ENCODE results near the gene BCAS3. TPM values are rescaled to one million over a fixed set of nuclear protein-coding genes. Genes with fewer than 3 reads are reported as not detected.

Gene BCAS3
- total and polyA plus RNA-seq, 12 donors, result 6.1 to 21.8 (median 17.2) TPM

GRCh38 chr17:61247439-61247838 is 569.8 kb downstream of the BCAS3 start:
- no peak for TF ChIP-seq CTCF (IDR thresholded peaks at IDR 0.05)
- intact Hi-C loops (cut with DNase I), result loop anchor here in 1 of 10 donors (5.0 kb wide), 1 partner anchor 40 kb away; no protein-coding TSS in a partner anchor
- no peaks in the 10 kb centered on the region for H3K9me3 ChIP-seq
- H3K27me3 ChIP-seq, result no peaks in the 10 kb centered on the region
- H3K36me3 ChIP-seq, result no peaks in the 10 kb centered on the region
- peak overlapping the region in 8 of 10 donors; percentile 31 to 86 (median 72) for H3K27ac ChIP-seq
- H3K4me3 ChIP-seq, result no peak overlapping the region
- DNase-seq (peak in 1 of 2 donors; percentile 38), ATAC-seq (peak in 2 of 8 donors; percentile 13 to 34)
- WGBS, 2 donors, result 75 to 81% methylated on average over 3 of the region's 3 CpGs
- peaks cover 0 to 54% (median 37%) of the 10 kb centered on the region in 9 donors for H3K4me1 ChIP-seq

GRCh38 chr17:61248399-61248798 is 570.7 kb downstream of the BCAS3 start:
- intact Hi-C loops (cut with DNase I), result loop anchor here in 1 of 10 donors (5.0 kb wide), 1 partner anchor 41 kb away; no protein-coding TSS in a partner anchor
- Histone ChIP-seq H3K27me3 (no peaks in the 10 kb centered on the region), H3K27ac (peak overlapping the region in 9 of 10 donors; percentile 0 to 86 (median 70)), H3K4me1 (peaks cover 5 to 64% (median 46%) of the 10 kb centered on the region in 9 donors), H3K9me3 (no peaks in the 10 kb centered on the region), H3K4me3 (no peak overlapping the region), H3K36me3 (no peaks in the 10 kb centered on the region)
- 65 to 88% methylated on average over 2 of the region's 2 CpGs for WGBS, 2 donors
- ATAC-seq, result peak in 3 of 8 donors; percentile 30 to 37 (median 33)
- no peak for DNase-seq
- no peak for TF ChIP-seq CTCF (IDR thresholded peaks at IDR 0.05)

- no peaks in the 10 kb centered on the region for H3K36me3 ChIP-seq
- ATAC-seq (no peak), DNase-seq (no peak)
- WGBS, 2 donors, result 86 to 92% methylated on average over 4 of the region's 4 CpGs
- intact Hi-C loops (cut with DNase I), result loop anchor here in 6 of 10 donors (5.0 to 10.0 kb wide), 9 partner anchors 32 to 148 kb away; partner anchors contain the start of gene TBX2 (in 4 of the 6)
- no peak overlapping the region for H3K4me3 ChIP-seq
- TF ChIP-seq CTCF (IDR thresholded peaks at IDR 0.05), result no peak
- peaks cover 5 to 71% (median 46%) of the 10 kb centered on the region in 9 donors for H3K4me1 ChIP-seq
- H3K9me3 ChIP-seq, result no peaks in the 10 kb centered on the region
- H3K27ac ChIP-seq, result peak overlapping the region in 9 of 10 donors; percentile 12 to 86 (median 73)
- no peaks in the 10 kb centered on the region for H3K27me3 ChIP-seq
Measured at GRCh38 chr17:61249649-61250299, 572.1 kb downstream of the BCAS3 start.

- ATAC-seq (no peak), DNase-seq (no peak)
- WGBS, 2 donors, result 76 to 88% methylated on average over 6 of the region's 6 CpGs
- peak overlapping the region in 9 of 10 donors; percentile 25 to 86 (median 73) for H3K27ac ChIP-seq
- no peaks in the 10 kb centered on the region for H3K27me3 ChIP-seq
- peaks cover 5 to 71% (median 46%) of the 10 kb centered on the region in 9 donors for H3K4me1 ChIP-seq
- intact Hi-C loops (cut with DNase I), result loop anchor here in 6 of 10 donors (5.0 to 10.0 kb wide), 8 partner anchors 33 to 147 kb away; partner anchors contain the start of gene TBX2 (in 4 of the 6)
- no peak overlapping the region for H3K4me3 ChIP-seq
- no peaks in the 10 kb centered on the region for H3K9me3 ChIP-seq
- no peak for TF ChIP-seq CTCF (IDR thresholded peaks at IDR 0.05)
- no peaks in the 10 kb centered on the region for H3K36me3 ChIP-seq
Measured at GRCh38 chr17:61250335-61250890, 572.8 kb downstream of the BCAS3 start.

Measured in heart right ventricle (tissue), 16 donors.